ENCODE data around the gene ESM1.
A peak's percentile ranks its signal among the peaks of the same experiment; 100 is the strongest.

The ESM1 gene

DNA sequence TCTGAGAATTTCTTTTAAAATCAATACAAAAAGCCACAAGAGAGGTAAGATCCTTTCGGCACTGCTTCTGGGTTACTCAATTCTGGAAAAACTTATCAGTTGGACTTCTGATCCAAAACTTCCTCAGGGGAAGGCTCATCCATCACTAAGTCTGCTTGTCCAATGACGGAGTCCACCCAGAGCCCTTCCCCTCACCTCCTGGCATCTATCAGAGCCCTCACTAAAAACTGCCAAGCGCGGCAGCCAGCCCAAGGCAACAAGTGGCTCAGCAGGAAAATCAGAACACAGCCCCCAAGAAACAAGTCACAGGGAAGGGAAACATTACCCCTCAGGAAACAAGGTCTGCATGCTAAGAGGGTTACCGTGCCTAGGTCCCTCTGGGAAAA lies 869 bp upstream of the ESM1 start:
- no peak for DNase-seq (ENCODE audit: low read depth in 2 of 2, low spot score in 1 of 2)

DNA sequence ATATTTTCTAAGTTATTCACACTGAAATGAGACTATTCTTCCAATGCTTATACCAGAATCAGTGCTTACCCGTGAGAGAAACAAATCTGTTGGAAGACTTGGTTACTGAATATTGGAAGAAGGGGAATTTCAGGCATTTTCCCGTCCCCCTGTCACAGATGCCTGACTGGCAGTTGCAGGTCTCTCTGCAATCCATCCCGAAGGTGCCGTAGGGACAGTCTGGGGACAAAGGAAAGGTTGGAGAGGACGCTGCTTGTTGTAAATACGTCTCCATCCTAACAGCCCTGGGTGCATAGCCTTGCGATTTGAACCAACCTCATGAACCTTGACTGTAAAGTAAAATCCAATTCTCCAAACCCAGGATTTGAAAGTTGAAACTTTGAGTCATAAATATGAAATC lies 3.5 kb downstream of the ESM1 start:
- no peak for DNase-seq (ENCODE audit: low read depth in 2 of 2, low spot score in 1 of 2)

DNA sequence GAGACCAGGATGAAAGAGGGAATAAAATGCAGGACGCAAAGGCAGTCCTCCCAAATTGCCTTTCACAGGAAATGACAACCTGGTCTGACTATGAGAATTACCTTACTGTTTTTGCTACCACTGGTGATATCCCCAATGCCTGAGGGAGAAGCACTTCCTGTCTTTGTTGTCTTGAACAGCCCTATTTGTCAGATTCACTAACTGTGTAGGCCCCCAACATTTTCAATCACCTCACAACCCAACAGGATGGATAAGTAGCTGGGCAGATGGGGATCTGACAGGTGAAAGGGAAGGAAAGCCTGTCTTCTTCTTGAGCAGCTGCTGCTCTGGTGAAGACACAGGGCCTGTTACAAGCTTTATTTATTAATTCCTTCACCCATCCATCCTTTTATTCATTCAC lies 9.7 kb downstream of the ESM1 start:
- DNase-seq (ENCODE audit: low read depth in 2 of 2, low spot score in 1 of 2): no peak

DNA sequence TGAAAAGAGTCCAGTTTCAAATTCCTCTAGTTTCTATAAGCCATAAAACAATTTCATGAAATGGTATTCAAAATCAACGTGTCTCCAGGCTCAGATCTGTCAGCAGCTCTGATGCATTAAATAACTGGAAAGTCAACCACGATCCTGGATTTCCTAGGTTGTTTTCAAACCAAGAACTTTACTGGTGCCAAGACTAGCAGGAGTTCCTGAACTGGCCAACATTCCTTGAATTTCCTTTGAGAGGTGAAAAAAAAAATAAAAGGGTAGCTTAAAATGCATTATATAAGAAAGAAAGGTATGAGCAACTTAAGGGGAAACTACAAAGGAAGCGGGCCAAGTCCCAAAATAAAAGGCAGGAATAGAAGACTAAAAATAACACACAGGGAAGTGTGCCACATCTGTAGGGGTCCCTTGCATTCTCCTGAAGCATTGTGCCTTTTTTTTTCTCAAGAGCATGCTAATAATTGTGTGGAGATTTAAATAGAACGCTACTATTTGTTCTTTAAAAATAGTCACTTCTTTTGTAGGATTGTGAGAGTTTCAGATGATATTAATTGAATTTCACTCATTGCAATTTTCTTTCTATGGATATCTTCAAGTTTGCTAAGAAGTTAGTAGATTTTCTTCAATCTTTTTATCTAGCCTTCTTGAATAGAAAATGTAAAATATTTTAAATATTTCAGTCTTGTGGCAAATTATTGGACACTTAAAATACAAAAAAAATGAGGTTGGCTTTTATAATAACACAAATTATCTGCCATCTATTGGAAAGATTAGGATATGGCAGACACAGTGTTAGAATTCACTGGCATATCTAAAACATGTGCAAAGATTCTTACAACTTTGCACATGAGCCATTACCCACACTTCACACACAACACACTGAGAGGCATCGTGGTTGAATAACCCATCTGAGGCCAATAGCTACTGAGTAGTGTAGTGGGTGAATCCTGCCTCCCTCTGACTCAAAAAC lies 15.3 kb downstream of the ESM1 start:
- no peak for DNase-seq (ENCODE audit: low read depth in 2 of 2, low spot score in 1 of 2)

DNA sequence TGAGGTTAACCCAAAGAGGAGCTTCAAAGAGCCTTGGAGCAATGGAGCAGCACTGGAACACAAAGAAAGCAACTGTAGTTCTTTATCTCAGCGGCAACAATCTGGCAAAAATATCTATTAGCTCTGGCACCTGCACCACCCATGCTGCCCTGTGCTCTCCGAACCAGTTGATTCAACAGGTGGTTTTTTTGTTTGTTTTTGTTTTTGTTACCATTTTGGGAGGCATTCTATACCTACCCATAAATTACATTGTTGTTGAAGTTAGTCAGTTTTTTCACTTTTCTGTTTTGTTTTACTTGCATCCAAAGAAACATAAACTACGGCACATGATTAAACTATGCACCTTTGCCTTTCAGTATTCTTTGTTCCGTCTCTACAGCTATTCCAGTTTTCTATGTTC lies 16.2 kb downstream of the ESM1 start:
- DNase-seq (ENCODE audit: low read depth in 2 of 2, low spot score in 1 of 2): no peak

DNA sequence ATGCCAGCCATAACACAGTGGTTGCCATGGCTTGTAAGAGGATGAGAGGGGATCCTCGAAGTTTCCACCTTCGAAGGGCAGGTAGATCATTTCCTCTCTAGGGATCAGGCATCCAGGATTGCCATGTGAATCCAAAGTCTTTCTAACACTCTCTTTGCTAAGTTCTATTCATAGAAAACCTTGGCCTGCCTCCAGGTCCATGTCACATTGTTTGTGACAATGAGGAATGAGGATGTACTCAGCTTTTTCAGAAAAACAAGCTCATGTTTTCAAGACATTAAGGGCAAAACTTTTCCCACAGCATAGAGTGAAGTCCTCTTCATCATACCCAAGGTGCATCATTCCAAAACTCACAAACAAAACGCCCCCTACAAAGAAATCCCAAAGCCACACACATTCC lies 19.6 kb downstream of the ESM1 start:
- DNase-seq (ENCODE audit: low read depth in 2 of 2, low spot score in 1 of 2): no peak

DNA sequence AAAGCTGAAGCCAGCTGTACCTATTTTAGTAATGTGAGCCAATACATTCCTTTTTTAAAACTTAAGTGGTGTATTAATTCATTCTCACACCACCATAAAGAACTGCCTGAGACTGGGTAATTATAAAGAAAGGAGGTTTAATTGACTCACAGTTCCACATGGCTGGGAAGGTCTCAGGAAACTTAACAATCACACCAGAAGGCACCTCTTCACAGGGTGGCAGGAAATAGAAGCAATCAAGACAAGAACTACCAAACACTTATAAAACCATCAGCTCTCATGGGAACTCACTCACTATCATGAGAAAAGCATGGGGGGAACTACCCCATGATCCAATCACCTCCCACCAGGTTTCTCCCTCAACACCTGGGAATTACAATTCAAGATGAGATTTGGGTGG lies 21.0 kb downstream of the ESM1 start:
- no peak for DNase-seq (ENCODE audit: low read depth in 2 of 2, low spot score in 1 of 2)

DNA sequence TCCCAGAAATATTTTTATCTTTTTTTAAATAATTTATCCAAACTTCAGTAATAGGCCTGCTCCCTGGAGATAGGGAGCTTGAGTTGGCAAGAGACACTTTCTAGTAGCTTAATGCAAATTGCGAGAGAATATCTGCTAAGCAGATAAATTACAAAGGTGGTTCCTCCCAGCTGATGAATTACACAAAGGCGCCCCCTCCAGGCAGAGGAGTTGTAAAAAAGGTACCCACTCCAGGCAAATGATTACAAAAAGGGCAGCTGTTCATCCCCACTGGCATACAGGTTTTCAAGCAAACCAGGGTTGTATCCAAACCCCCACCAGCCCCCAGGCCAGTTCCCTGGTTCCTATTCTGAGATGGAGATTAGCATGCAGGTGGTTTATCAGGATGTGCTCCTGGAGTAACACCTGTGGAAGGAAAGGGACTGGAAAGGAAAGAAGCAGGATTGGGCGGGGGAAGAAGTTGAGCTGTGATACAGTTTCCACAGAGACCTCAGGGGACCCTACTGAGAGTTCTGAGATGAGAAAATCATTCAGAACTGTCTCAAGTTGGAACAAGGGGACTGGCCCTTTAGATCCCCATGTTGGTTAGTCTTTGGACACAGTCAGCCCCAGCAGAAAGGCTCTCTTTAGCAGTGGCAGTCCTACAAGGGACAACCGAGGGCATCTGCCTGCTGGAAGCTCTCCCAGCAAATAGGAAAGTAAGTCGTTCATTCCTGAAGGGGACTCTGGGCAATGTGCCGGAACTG lies 25.5 kb downstream of the ESM1 start:
- no peak for DNase-seq (ENCODE audit: low read depth in 2 of 2, low spot score in 1 of 2)

DNA sequence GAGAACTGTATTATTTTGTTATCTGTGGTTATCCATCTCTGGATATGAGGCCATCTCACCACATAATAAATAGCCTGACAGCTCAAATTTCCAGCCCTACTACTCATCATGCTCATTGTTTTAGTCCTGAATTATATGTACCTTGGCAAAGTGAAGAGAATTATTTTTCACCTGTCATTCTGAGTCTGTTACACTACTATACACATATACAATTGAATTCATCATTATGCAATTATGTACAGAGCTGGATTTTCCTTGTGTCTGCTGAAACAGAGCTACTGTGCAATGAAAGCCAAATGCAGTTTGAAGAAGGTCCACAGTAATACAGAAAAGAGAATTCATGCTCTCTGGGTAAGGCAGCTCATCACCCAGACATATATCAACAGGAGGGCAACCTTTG lies 28.5 kb downstream of the ESM1 start:
- no peak for DNase-seq (ENCODE audit: low read depth in 2 of 2, low spot score in 1 of 2)

DNA sequence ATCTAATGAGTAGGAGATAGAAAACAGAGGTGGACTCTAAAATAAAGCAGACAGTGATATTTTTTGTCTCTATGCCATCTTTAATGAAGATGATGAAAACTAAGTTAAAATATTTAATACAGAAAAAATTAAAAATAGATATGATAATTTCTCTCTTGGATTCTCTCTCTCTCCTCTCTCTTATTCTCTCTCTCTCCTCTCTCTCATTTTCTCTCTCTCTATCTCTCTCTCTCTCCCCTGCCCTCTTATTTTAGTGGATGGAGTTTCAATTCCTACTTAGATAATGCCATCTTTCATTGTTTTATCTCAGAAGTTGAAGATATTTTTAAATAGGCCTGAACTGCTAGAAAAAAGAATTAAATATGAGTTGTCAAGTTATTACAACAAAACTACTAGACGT lies 38.2 kb downstream of the ESM1 start:
- no peak for DNase-seq (ENCODE audit: low read depth in 2 of 2, low spot score in 1 of 2)

DNA sequence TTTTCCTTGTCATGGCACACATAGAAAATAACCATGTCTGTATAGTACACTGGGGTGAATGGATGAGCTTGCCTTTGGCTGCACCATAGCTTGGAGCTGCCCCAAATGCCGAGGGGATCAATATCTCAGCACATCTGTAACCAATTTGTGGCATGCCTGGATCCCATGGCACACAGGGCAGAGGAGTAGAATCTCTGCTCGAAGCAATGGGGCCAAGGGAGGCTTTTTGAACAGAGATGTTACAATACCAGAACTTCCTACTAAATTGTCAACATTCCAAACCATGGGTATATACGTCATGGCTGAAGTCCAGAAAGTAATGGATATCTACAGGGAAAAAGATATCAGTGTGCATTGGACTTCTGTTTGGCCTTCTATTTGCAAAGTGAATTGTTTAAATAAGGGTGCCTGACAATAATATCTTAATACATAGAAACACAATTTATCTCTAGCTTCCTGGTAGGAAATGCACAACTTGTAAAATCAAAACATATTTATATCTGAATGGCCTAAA lies 39.0 kb downstream of the ESM1 start:
- no peak for DNase-seq (ENCODE audit: low read depth in 2 of 2, low spot score in 1 of 2)

DNA sequence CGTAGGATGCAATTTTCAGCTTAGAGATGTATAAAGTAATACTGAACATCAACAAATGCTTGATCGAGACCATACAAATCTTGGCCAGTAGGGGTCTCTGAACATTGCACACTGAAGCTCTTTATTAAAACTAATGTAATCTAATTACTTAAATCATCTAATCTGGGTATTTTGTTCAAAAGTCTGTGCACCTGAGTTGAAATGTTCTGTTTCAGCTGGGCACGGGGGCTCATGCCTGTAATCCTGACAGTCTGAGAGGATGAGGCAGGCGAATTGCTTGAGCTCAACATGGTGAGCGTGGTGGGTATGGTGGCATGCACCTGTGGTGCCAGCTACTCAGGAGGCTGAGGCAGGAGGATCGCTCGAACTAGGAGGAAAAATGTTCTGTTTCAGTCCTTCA lies 41.0 kb downstream of the ESM1 start:
- peak in 1 of 2 donors; percentile 16 for DNase-seq (ENCODE audit: low read depth in 2 of 2, low spot score in 1 of 2)

DNA sequence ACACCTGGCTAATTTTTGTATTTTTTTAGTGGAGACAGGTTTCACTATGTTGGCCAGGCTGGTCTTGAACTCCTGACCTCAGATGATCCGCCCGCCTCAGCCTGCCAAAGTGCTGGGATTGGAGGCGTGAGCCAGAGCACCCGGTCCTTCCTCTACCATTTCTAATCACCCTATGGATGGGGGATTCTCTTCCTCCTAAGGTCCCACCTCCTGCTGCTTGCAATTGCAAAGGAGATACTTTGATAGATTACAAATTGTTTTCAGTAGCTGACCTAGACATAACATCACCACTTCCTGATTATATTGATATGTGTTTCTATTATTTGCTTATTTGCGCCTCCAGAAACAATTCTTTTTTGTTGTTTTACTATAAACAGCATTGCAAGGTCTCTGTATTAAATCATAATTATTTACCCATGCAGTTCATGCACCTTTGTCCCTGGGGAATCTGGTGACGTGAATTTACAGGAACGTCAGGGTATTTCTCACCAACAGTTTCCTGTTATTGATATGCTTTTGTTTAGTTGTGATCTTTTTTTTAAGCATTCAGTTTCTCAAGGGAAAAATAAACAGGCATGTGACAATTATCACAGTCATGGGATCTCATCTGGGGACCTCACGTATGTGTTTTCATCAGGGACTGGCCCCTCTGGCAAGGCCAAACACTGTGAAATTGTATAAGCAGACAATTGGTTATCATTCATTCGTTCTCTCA lies 43.2 kb downstream of the ESM1 start:
- DNase-seq (ENCODE audit: low read depth in 2 of 2, low spot score in 1 of 2): no peak

DNA sequence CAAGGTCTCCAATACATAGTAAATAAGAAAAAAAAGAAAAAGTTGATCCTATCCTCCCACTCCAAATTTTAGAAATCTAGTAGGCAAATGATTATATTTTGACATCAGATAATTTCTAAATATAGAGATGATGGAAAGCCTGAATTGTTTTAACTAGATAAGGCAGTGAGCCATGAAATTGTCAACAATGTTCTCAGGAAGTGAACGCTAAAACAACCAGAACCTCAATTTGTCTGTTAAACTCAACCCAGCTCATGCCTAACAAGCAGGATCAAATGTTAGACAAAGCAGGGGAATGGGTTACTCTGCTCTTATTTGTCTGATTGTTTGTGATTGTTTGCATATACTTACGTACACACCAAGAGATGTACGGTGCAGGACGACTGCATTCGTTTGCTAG lies 49.2 kb downstream of the ESM1 start:
- no peak for DNase-seq (ENCODE audit: low read depth in 2 of 2, low spot score in 1 of 2)

DNA sequence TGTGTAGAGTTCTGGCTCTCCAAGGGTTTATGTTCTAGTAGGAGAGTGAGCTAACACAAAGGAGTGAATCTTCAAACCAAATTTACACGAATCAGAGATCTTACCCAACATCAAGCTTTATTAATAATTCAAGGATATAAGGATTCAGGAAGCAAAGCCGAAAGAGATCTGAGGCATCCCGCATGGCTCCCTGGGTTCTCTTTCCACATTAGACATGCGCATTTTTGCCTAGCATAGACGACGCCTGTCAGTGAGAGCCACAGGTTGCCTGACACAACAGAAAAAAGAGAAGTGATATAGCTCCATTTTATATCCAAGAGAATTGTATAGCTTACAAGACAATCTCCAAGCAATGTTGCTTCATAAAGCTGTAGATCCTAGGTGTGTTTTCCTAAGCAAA lies 52.6 kb downstream of the ESM1 start:
- DNase-seq (ENCODE audit: low read depth in 2 of 2, low spot score in 1 of 2): no peak

DNA sequence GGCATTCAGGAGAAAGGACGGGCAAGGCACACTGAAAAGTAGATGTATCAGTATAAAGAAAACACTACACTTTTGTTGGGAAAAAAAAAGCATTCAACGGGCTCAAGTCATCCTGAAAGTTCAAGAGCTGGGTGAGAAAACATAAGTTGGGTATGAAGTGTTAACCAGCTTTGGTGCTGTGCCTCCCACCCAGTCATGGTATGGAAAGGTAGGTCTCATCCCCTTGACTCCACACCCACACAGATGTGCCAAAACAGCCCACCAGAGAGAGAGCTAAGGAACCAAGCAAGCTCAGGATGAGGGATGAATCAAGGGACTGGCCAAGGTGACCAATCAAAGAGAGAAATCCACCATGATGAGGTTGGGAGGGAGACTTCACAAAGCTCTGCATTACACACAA lies 54.7 kb downstream of the ESM1 start:
- no peak for DNase-seq (ENCODE audit: low read depth in 2 of 2, low spot score in 1 of 2)
